ENCODE results near the gene CSF2RB.

CSF2RB gene

GRCh38 chr22:36936362-36937116 is 23.1 kb downstream of the CSF2RB start:
- TF ChIP-seq CTCF (conservative IDR thresholded peaks at IDR 0.05) (no peak), ZFX (IDR thresholded peaks at IDR 0.05) (no peak)

GRCh38 chr22:36937319-36938027 is 24.0 kb downstream of the CSF2RB start:
- no peak for TF ChIP-seq ZFX (IDR thresholded peaks at IDR 0.05)
- TF ChIP-seq CTCF (conservative IDR thresholded peaks at IDR 0.05), result no peak

More at GRCh38 chr22:36936362-36937116, 23.1 kb downstream of the CSF2RB start:
- H3K27ac ChIP-seq, result no peak overlapping the region

GRCh38 chr22:36938028-36938425 is 24.6 kb downstream of the CSF2RB start:
- TF ChIP-seq CTCF (conservative IDR thresholded peaks at IDR 0.05), result no peak
- no peak for TF ChIP-seq ZFX (IDR thresholded peaks at IDR 0.05)
- H3K27ac ChIP-seq, result no peak overlapping the region

More at GRCh38 chr22:36937319-36938027, 24.0 kb downstream of the CSF2RB start:
- no peak overlapping the region for H3K27ac ChIP-seq

- TF ChIP-seq ZFX (IDR thresholded peaks at IDR 0.05), result no peak
- no peak for TF ChIP-seq CTCF (conservative IDR thresholded peaks at IDR 0.05)
- H3K27ac ChIP-seq, result no peak overlapping the region
Observed at GRCh38 chr22:36938886-36939285, 25.5 kb downstream of the CSF2RB start.

- no peak overlapping the region for H3K27ac ChIP-seq
- TF ChIP-seq CTCF (conservative IDR thresholded peaks at IDR 0.05) (no peak), ZFX (IDR thresholded peaks at IDR 0.05) (no peak)
Observed at GRCh38 chr22:36940676-36941075, 27.2 kb downstream of the CSF2RB start.

GRCh38 chr22:36942556-36942955 is 29.1 kb downstream of the CSF2RB start:
- no peak overlapping the region for H3K27ac ChIP-seq
- TF ChIP-seq CTCF (conservative IDR thresholded peaks at IDR 0.05) (no peak), ZFX (IDR thresholded peaks at IDR 0.05) (no peak)
